H1 (cell line): Measurements from ENCODE around the gene BCAS3.

Source experiments
- CBX5 ChIP-seq: fragments of 300-800, 300-1000 bp; sonication (generic); IDR thresholded peaks from 2 replicates; pipeline ENCODE4 v1.7.1; 2016; ENCODE audit warnings: antibody characterized with exemption, low read length, low read depth
- EP300 ChIP-seq, 2 experiments: IDR thresholded peaks; 1 replicate in 1 of 2; 2 replicates in 1 of 2; pipeline ENCODE4 v1.6.1; 2011 to 2012; ENCODE audit warnings: low read depth in 2 of 2, low read length in 2 of 2, mild to moderate bottlenecking in 2 of 2, borderline replicate concordance in 1 of 2, inconsistent platforms in 1 of 2, moderate library complexity in 1 of 2
- FOSL1 ChIP-seq: IDR thresholded peaks from 2 replicates; pipeline ENCODE4 v1.6.1; 2011; ENCODE audit warnings: mild to moderate bottlenecking, low read depth, low read length, moderate library complexity; ENCODE audit not compliant: insufficient read depth
- JUND ChIP-seq: IDR thresholded peaks from 2 replicates; pipeline ENCODE4 v1.6.1; 2011; ENCODE audit warnings: mild to moderate bottlenecking, improper control_type of control experiment, low read length
- KDM5A ChIP-seq: fragments of 200-600 bp; IDR thresholded peaks from 2 replicates; pipeline ENCODE4 v1.7.1; 2012; ENCODE audit warnings: mild to moderate bottlenecking, low read length, inconsistent platforms, mixed read lengths
- MAX ChIP-seq: IDR thresholded peaks from 2 replicates; pipeline ENCODE4 v1.6.1; 2012; ENCODE audit warnings: inconsistent platforms
- POLR2A ChIP-seq, 2 experiments: IDR thresholded peaks; 1 replicate in 1 of 2; 2 replicates in 1 of 2; pipeline ENCODE4 v1.6.1; 2011; ENCODE audit warnings: low read depth in 2 of 2, low read length in 2 of 2, mild to moderate bottlenecking in 2 of 2; ENCODE audit errors: control extremely low read depth in 1 of 2
- POLR2AphosphoS5 ChIP-seq: IDR thresholded peaks from 2 replicates; pipeline ENCODE4 v1.6.1; 2011; ENCODE audit warnings: low read depth, low read length
- POU5F1 ChIP-seq: IDR thresholded peaks from 2 replicates; pipeline ENCODE4 v1.6.1; 2011; ENCODE audit warnings: low read depth, mild to moderate bottlenecking, low read length, moderate library complexity
- TAF1 ChIP-seq: IDR thresholded peaks from 2 replicates; pipeline ENCODE4 v1.6.1; 2011; ENCODE audit warnings: mild to moderate bottlenecking, low read depth, low read length
- USF2 ChIP-seq: IDR thresholded peaks from 2 replicates; pipeline ENCODE4 v1.6.1; 2011; ENCODE audit warnings: low read length, improper control_type of control experiment
- TF ChIP-seq, protein P1 (sequence below), 3 experiments: IDR thresholded peaks; 1 replicate in 2 of 3; 2 replicates in 1 of 3; pipeline versions ENCODE4 v1.5.1 to v1.6.1; 2011; ENCODE audit warnings: low read length in 3 of 3, mild to moderate bottlenecking in 3 of 3, inconsistent platforms in 2 of 3, low read depth in 1 of 3, moderate library complexity in 1 of 3; ENCODE audit not compliant: insufficient read depth in 1 of 3; ENCODE audit errors: control extremely low read depth in 1 of 3

DNA sequence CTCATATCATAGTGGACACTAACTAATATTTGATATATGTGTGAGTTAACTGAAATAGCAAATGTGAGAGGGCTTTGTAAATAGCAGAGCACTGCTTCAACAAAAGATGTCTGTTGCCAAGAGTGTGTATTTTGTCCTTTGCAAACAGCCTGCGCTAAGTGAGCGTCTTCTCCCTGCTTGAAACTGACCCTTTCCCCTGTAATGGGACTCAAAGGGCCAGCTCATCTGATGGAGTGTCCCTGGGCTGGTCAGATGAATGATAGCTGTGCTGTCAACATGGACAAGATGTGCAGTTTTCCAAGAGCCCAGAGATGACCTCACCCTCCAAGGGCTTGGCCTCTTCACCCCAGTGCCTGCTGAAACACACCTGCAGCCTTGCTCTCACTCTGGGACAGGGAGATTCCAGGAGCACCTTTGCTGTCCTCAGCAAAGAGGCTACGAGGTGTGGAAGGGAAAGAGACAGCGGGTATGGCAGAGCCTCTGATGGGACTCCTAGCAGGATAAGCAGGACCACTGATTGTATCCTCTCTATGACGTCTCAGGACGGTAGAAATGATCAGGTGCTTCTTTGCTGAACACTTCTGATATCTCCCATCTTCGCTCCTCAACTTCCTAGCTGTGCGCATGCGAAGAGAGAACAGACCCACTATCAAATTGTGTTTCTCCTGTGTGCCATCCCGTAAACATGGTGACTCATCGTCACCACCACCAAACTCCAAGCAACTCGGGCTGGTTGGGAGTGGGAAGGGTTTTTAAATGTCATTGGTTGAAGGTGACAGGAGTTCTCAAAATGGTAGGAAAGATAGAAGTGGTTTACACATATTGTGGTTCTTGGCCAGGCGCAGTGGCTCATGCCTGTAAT, 686.2 kb downstream of the BCAS3 start:
- no peak for TF ChIP-seq POLR2AphosphoS5
- TF ChIP-seq FOSL1, result no peak
- no peak for TF ChIP-seq KDM5A
- TF ChIP-seq, protein P1, sequence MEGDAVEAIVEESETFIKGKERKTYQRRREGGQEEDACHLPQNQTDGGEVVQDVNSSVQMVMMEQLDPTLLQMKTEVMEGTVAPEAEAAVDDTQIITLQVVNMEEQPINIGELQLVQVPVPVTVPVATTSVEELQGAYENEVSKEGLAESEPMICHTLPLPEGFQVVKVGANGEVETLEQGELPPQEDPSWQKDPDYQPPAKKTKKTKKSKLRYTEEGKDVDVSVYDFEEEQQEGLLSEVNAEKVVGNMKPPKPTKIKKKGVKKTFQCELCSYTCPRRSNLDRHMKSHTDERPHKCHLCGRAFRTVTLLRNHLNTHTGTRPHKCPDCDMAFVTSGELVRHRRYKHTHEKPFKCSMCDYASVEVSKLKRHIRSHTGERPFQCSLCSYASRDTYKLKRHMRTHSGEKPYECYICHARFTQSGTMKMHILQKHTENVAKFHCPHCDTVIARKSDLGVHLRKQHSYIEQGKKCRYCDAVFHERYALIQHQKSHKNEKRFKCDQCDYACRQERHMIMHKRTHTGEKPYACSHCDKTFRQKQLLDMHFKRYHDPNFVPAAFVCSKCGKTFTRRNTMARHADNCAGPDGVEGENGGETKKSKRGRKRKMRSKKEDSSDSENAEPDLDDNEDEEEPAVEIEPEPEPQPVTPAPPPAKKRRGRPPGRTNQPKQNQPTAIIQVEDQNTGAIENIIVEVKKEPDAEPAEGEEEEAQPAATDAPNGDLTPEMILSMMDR (IDR thresholded peaks at IDR 0.05; ENCODE audit: control extremely low read depth in 1 of 3, insufficient read depth in 1 of 3, low read depth in 1 of 3, low read length in 3 of 3), result no peak
- TF ChIP-seq POLR2A (IDR thresholded peaks at IDR 0.05; ENCODE audit: control extremely low read depth in 1 of 2, low read depth in 2 of 2, low read length in 2 of 2), result no peak
- no peak for TF ChIP-seq JUND
- no peak for TF ChIP-seq USF2
- TF ChIP-seq MAX, result no peak
- TF ChIP-seq CBX5, result no peak
- TF ChIP-seq POU5F1, result no peak
- TF ChIP-seq EP300 (IDR thresholded peaks at IDR 0.05; ENCODE audit: borderline replicate concordance in 1 of 2, low read depth in 2 of 2, low read length in 2 of 2), result no peak
- no peak for TF ChIP-seq TAF1
